KMS-11 (cell line): ENCODE results near the gene DNAH10.
A peak's percentile ranks its signal among the peaks of the same experiment; 100 is the strongest.

Experiments
- H2AFZ ChIP-seq: fragments of 200-600 bp; sonication (generic); 2 replicates; pipeline ENCODE4 v1.6.1; 2016; ENCODE audit warnings: antibody characterized with exemption, mixed run types, low read depth
- H3K27ac ChIP-seq: fragments of 200-600 bp; sonication (generic); 2 replicates; pipeline ENCODE4 v1.6.1; 2016; ENCODE audit warnings: mild to moderate bottlenecking, mixed run types
- H3K27me3 ChIP-seq: fragments of 200-600 bp; sonication (generic); 2 replicates; pipeline ENCODE4 v1.6.1; 2017; ENCODE audit warnings: mild to moderate bottlenecking, low read depth, mixed run types, moderate library complexity; ENCODE audit not compliant: insufficient read depth
- H3K36me3 ChIP-seq: fragments of 200-600 bp; sonication (generic); 2 replicates; pipeline ENCODE4 v1.6.1; 2017; ENCODE audit warnings: mild to moderate bottlenecking, mixed run types; ENCODE audit not compliant: insufficient read depth
- H3K4me1 ChIP-seq: fragments of 200-600 bp; sonication (generic); 2 replicates; pipeline ENCODE4 v1.6.1; 2016; ENCODE audit warnings: mild to moderate bottlenecking, low read depth, mixed run types; ENCODE audit not compliant: poor library complexity, severe bottlenecking
- H3K4me2 ChIP-seq: fragments of 200-600 bp; sonication (generic); 2 replicates; pipeline ENCODE4 v1.7.0; 2016; ENCODE audit warnings: mild to moderate bottlenecking, mixed run types
- H3K4me3 ChIP-seq: fragments of 200-600 bp; sonication (generic); IDR thresholded peaks from 2 replicates; pipeline ENCODE4 v1.6.1; 2017; ENCODE audit warnings: low read depth, low read length, mixed read lengths; ENCODE audit not compliant: insufficient read depth
- H3K79me2 ChIP-seq: fragments of 200-600 bp; sonication (generic); 2 replicates; pipeline ENCODE4 v1.6.1; 2016; ENCODE audit warnings: low read depth, mixed run types; ENCODE audit not compliant: insufficient read depth
- H3K9ac ChIP-seq: fragments of 200-600 bp; sonication (generic); 2 replicates; pipeline ENCODE4 v1.6.1; 2016; ENCODE audit warnings: mild to moderate bottlenecking, mixed run types
- H4K20me1 ChIP-seq: fragments of 200-600 bp; sonication (generic); 2 replicates; pipeline ENCODE4 v1.6.1; 2016; ENCODE audit warnings: mild to moderate bottlenecking, mixed run types; ENCODE audit not compliant: insufficient read depth
- TF ChIP-seq, protein P1 (sequence below): fragments of 200-600 bp; sonication (generic); conservative IDR thresholded peaks from 2 replicates; pipeline ENCODE4 v1.6.1; 2017; ENCODE audit warnings: low read depth, mild to moderate bottlenecking, antibody characterized with exemption, low read length, moderate library complexity, mixed read lengths

Gene DNAH10

GRCh38 chr12:123839826-123840225 lies 77.7 kb downstream of the DNAH10 start:
- no peaks in the 10 kb centered on the region for H3K36me3 ChIP-seq
- no peak overlapping the region for H3K4me2 ChIP-seq
- no peaks in the 10 kb centered on the region for H4K20me1 ChIP-seq
- H3K9ac ChIP-seq = no peak overlapping the region
- no peaks in the 10 kb centered on the region for H3K79me2 ChIP-seq
- peaks cover 34% of the 10 kb centered on the region for H3K4me1 ChIP-seq
- H2AFZ ChIP-seq = no peak overlapping the region
- no peak overlapping the region for H3K4me3 ChIP-seq
- H3K27me3 ChIP-seq = no peaks in the 10 kb centered on the region
- TF ChIP-seq, protein P1, sequence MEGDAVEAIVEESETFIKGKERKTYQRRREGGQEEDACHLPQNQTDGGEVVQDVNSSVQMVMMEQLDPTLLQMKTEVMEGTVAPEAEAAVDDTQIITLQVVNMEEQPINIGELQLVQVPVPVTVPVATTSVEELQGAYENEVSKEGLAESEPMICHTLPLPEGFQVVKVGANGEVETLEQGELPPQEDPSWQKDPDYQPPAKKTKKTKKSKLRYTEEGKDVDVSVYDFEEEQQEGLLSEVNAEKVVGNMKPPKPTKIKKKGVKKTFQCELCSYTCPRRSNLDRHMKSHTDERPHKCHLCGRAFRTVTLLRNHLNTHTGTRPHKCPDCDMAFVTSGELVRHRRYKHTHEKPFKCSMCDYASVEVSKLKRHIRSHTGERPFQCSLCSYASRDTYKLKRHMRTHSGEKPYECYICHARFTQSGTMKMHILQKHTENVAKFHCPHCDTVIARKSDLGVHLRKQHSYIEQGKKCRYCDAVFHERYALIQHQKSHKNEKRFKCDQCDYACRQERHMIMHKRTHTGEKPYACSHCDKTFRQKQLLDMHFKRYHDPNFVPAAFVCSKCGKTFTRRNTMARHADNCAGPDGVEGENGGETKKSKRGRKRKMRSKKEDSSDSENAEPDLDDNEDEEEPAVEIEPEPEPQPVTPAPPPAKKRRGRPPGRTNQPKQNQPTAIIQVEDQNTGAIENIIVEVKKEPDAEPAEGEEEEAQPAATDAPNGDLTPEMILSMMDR = no peak
- H3K27ac ChIP-seq = no peak overlapping the region

- no peak overlapping the region for H3K4me2 ChIP-seq
- no peak overlapping the region for H3K27ac ChIP-seq
- no peaks in the 10 kb centered on the region for H3K27me3 ChIP-seq
- peaks cover 36% of the 10 kb centered on the region for H3K4me1 ChIP-seq
- TF ChIP-seq, protein P1 = no peak
- H4K20me1 ChIP-seq = no peaks in the 10 kb centered on the region
- no peak overlapping the region for H3K4me3 ChIP-seq
- no peak overlapping the region for H3K9ac ChIP-seq
- H3K79me2 ChIP-seq = no peaks in the 10 kb centered on the region
- H2AFZ ChIP-seq = no peak overlapping the region
- H3K36me3 ChIP-seq = no peaks in the 10 kb centered on the region
Measured at GRCh38 chr12:123840765-123841425, 78.8 kb downstream of the DNAH10 start.

GRCh38 chr12:123843912-123844748 lies 82.0 kb downstream of the DNAH10 start:
- Histone ChIP-seq H4K20me1 (no peaks in the 10 kb centered on the region), H3K36me3 (no peaks in the 10 kb centered on the region), H3K79me2 (no peaks in the 10 kb centered on the region), H3K9ac (no peak overlapping the region), H2AFZ (0 out of 2 replicates have a peak overlapping the region, but pooled peaks have one; percentile 10), H3K27me3 (no peaks in the 10 kb centered on the region), H3K27ac (no peak overlapping the region), H3K4me1 (peaks cover 36% of the 10 kb centered on the region), H3K4me3 (no peak overlapping the region), H3K4me2 (no peak overlapping the region; the same call in 1 of the 2 replicates)
- TF ChIP-seq, protein P1 = no peak

DNA sequence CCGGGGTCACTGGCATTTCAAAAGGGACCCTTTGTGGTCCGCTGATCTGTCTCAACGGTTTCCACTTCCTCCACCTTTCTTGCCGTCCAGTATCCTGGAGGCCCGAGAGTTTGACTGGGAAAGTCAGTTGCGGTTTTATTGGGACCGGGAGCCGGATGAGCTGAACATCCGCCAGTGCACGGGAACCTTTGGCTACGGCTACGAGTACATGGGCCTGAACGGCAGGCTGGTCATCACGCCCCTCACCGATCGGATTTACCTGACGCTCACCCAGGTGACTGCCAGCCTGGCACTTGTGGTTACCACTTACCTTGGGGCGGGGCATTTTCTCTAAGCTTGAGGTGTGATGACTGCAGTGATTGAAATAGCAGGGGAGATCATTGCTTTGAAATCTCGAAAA lies 83.8 kb downstream of the DNAH10 start:
- Histone ChIP-seq H4K20me1 (no peaks in the 10 kb centered on the region), H3K4me2 (no peak overlapping the region), H2AFZ (no peak overlapping the region), H3K4me3 (no peak overlapping the region), H3K27me3 (no peaks in the 10 kb centered on the region), H3K79me2 (no peaks in the 10 kb centered on the region), H3K9ac (no peak overlapping the region), H3K4me1 (peaks cover 36% of the 10 kb centered on the region), H3K36me3 (no peaks in the 10 kb centered on the region), H3K27ac (no peak overlapping the region)
- TF ChIP-seq, protein P1 = no peak
